ENCODE data around the gene UNC45A. TPM values are rescaled to one million over a fixed set of nuclear protein-coding genes. Genes with fewer than 3 reads are reported as not detected.
A peak's percentile ranks its signal among the peaks of the same experiment; 100 is the strongest.

Gene UNC45A
- total and polyA plus RNA-seq, 4 donors = 13.9 to 31.2 (median 24.9) TPM

DNA sequence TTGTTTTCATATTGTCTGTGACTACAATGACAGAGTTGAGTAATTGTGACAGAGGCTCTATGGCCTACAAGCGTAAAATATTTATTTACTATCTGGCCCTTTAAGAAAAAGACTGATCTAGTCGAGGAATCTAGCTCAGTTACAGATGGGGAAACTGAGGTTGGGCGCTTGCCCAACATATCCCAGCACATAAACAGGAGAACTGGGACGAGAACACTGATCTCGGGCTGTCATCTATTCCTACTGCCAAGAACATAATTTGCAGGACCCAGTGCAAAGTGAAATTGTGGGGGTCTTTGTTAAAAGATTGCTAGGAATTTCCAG, 48.8 kb upstream of the UNC45A start:
- Histone ChIP-seq H3K4me3 (ENCODE audit: low read depth in 1 of 3, low read length in 3 of 3) (no peak overlapping the region), H3K27me3 (ENCODE audit: control insufficient read depth in 4 of 4, insufficient read depth in 4 of 4, low read length in 3 of 4) (no peaks in the 10 kb centered on the region), H3K36me3 (ENCODE audit: control insufficient read depth in 4 of 4, insufficient read depth in 3 of 4, low read depth in 1 of 4, low read length in 3 of 4) (peaks cover 4 to 36% (median 13%) of the 10 kb centered on the region in 4 donors), H3K9me3 (ENCODE audit: control insufficient read depth in 4 of 4, low read length in 3 of 4) (no peaks in the 10 kb centered on the region), H3K4me1 (ENCODE audit: control insufficient read depth in 4 of 4, insufficient read depth in 4 of 4, low read length in 3 of 4) (peaks cover 10 to 58% (median 51%) of the 10 kb centered on the region in 4 donors), H3K27ac (ENCODE audit: low read depth in 1 of 2, low read length in 2 of 2) (peak overlapping the region in 1 of 2 donors; percentile 90), H3K9ac (ENCODE audit: low read depth in 1 of 2, low read length in 2 of 2) (peak overlapping the region in 1 of 2 donors; percentile 16)
- TF ChIP-seq FOXA2 (IDR thresholded peaks at IDR 0.05) (no peak), EGR1 (IDR thresholded peaks at IDR 0.05; ENCODE audit: low read depth in 2 of 2) (no peak), JUND (IDR thresholded peaks at IDR 0.05) (no peak), HNF4A (conservative IDR thresholded peaks at IDR 0.05) (no peak), SP1 (IDR thresholded peaks at IDR 0.05) (no peak), RXRA (IDR thresholded peaks at IDR 0.05) (no peak), RAD21 (IDR thresholded peaks at IDR 0.05) (no peak), GABPA (IDR thresholded peaks at IDR 0.05 in 1 of 2, conservative IDR thresholded peaks at IDR 0.05 in 1 of 2) (no peak), HNF4G (IDR thresholded peaks at IDR 0.05) (no peak), NR2F2 (IDR thresholded peaks at IDR 0.05) (no peak), TAF1 (conservative IDR thresholded peaks at IDR 0.05) (no peak)
- TF ChIP-seq, protein P1, sequence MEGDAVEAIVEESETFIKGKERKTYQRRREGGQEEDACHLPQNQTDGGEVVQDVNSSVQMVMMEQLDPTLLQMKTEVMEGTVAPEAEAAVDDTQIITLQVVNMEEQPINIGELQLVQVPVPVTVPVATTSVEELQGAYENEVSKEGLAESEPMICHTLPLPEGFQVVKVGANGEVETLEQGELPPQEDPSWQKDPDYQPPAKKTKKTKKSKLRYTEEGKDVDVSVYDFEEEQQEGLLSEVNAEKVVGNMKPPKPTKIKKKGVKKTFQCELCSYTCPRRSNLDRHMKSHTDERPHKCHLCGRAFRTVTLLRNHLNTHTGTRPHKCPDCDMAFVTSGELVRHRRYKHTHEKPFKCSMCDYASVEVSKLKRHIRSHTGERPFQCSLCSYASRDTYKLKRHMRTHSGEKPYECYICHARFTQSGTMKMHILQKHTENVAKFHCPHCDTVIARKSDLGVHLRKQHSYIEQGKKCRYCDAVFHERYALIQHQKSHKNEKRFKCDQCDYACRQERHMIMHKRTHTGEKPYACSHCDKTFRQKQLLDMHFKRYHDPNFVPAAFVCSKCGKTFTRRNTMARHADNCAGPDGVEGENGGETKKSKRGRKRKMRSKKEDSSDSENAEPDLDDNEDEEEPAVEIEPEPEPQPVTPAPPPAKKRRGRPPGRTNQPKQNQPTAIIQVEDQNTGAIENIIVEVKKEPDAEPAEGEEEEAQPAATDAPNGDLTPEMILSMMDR (IDR thresholded peaks at IDR 0.05; ENCODE audit: low read depth, low read length, missing input control) = no peak
- TF ChIP-seq, protein P2, sequence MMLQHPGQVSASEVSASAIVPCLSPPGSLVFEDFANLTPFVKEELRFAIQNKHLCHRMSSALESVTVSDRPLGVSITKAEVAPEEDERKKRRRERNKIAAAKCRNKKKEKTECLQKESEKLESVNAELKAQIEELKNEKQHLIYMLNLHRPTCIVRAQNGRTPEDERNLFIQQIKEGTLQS (IDR thresholded peaks at IDR 0.05) = no peak
- TF ChIP-seq, protein P3, sequence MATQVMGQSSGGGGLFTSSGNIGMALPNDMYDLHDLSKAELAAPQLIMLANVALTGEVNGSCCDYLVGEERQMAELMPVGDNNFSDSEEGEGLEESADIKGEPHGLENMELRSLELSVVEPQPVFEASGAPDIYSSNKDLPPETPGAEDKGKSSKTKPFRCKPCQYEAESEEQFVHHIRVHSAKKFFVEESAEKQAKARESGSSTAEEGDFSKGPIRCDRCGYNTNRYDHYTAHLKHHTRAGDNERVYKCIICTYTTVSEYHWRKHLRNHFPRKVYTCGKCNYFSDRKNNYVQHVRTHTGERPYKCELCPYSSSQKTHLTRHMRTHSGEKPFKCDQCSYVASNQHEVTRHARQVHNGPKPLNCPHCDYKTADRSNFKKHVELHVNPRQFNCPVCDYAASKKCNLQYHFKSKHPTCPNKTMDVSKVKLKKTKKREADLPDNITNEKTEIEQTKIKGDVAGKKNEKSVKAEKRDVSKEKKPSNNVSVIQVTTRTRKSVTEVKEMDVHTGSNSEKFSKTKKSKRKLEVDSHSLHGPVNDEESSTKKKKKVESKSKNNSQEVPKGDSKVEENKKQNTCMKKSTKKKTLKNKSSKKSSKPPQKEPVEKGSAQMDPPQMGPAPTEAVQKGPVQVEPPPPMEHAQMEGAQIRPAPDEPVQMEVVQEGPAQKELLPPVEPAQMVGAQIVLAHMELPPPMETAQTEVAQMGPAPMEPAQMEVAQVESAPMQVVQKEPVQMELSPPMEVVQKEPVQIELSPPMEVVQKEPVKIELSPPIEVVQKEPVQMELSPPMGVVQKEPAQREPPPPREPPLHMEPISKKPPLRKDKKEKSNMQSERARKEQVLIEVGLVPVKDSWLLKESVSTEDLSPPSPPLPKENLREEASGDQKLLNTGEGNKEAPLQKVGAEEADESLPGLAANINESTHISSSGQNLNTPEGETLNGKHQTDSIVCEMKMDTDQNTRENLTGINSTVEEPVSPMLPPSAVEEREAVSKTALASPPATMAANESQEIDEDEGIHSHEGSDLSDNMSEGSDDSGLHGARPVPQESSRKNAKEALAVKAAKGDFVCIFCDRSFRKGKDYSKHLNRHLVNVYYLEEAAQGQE (IDR thresholded peaks at IDR 0.05) = no peak
- TF ChIP-seq, protein P4, sequence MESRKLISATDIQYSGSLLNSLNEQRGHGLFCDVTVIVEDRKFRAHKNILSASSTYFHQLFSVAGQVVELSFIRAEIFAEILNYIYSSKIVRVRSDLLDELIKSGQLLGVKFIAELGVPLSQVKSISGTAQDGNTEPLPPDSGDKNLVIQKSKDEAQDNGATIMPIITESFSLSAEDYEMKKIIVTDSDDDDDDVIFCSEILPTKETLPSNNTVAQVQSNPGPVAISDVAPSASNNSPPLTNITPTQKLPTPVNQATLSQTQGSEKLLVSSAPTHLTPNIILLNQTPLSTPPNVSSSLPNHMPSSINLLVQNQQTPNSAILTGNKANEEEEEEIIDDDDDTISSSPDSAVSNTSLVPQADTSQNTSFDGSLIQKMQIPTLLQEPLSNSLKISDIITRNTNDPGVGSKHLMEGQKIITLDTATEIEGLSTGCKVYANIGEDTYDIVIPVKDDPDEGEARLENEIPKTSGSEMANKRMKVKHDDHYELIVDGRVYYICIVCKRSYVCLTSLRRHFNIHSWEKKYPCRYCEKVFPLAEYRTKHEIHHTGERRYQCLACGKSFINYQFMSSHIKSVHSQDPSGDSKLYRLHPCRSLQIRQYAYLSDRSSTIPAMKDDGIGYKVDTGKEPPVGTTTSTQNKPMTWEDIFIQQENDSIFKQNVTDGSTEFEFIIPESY (IDR thresholded peaks at IDR 0.05) = no peak
- TF ChIP-seq, protein P5, sequence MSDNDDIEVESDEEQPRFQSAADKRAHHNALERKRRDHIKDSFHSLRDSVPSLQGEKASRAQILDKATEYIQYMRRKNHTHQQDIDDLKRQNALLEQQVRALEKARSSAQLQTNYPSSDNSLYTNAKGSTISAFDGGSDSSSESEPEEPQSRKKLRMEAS (IDR thresholded peaks at IDR 0.05) = no peak
- DNase-seq (ENCODE audit: low spot score) = no peak
- WGBS = 24% methylated on average over 5 of the region's 5 CpGs

DNA sequence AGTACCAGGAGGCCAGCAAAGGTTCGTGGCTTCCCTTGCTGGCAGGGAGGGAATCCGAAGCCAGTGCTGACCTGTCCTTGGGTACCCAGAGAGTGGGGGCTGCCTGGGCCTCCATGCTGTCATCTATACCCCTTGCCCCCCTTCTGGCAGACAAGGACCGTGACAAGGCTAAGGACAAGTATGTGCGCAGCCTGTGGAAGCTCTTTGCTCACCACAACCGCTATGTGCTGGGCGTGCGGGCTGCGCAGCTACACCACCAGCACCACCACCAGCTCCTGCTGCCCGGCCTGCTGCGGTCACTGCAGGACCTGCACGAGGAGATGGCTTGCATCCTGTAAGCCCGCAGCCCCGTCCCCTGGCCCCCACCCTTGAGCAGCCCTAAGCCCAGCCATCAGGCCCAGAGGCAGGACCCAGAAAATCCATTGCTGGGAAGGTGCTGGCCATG, 48.0 kb upstream of the UNC45A start:
- Histone ChIP-seq H3K4me1 (ENCODE audit: control insufficient read depth in 4 of 4, insufficient read depth in 4 of 4, low read length in 3 of 4) (peaks cover 8 to 50% (median 46%) of the 10 kb centered on the region in 4 donors), H3K27ac (ENCODE audit: low read depth in 1 of 2, low read length in 2 of 2) (no peak overlapping the region), H3K9me3 (ENCODE audit: control insufficient read depth in 4 of 4, low read length in 3 of 4) (no peaks in the 10 kb centered on the region), H3K36me3 (ENCODE audit: control insufficient read depth in 4 of 4, insufficient read depth in 3 of 4, low read depth in 1 of 4, low read length in 3 of 4) (peaks cover 7 to 38% (median 20%) of the 10 kb centered on the region in 4 donors), H3K4me3 (ENCODE audit: low read depth in 1 of 3, low read length in 3 of 3) (no peak overlapping the region), H3K9ac (ENCODE audit: low read depth in 1 of 2, low read length in 2 of 2) (no peak overlapping the region), H3K27me3 (ENCODE audit: control insufficient read depth in 4 of 4, insufficient read depth in 4 of 4, low read length in 3 of 4) (no peaks in the 10 kb centered on the region)
- no peak for DNase-seq (ENCODE audit: low spot score)
- no peak for TF ChIP-seq FOXA2 (IDR thresholded peaks at IDR 0.05)
- 94% methylated on average over 13 of the region's 13 CpGs for WGBS
